Heart right ventricle (tissue), 16 donors: ENCODE measurements around the gene CCDC157. TPM values are rescaled to one million over a fixed set of nuclear protein-coding genes. Genes with fewer than 3 reads are reported as not detected.

Experiments
- ATAC-seq, 8 donors: fragments of 200-7000 bp; cut with Tn5 transposase; one replicate each; pipeline ENCODE4 v1.9.1; 2020; ENCODE audit warnings: mild to moderate bottlenecking in 8 of 8, moderate library complexity in 8 of 8, moderate number of reproducible peaks in 1 of 8
- DNase-seq, 2 donors: peaks; one replicate each; pipeline ENCODE4 v3.0.0-alpha.2; 2020
- H3K27ac ChIP-seq, 10 donors: fragments of 200-600 bp; sonication (generic) in 2 of 10; one replicate each; pipeline versions ENCODE4 v1.5.0 to v1.8.0; 2020 to 2022; ENCODE audit warnings: mild to moderate bottlenecking in 3 of 10
- H3K27me3 ChIP-seq, 7 donors: fragments of 200-600 bp; one replicate each; pipeline ENCODE4 v1.8.0; 2021 to 2022; ENCODE audit warnings: mild to moderate bottlenecking in 2 of 7
- H3K36me3 ChIP-seq, 9 donors: fragments of 200-600 bp; sonication (generic) in 1 of 9; one replicate each; pipeline versions ENCODE4 v1.5.0 to v1.8.0; 2020 to 2022; ENCODE audit warnings: mild to moderate bottlenecking in 2 of 9
- H3K4me1 ChIP-seq, 9 donors: fragments of 200-600 bp; sonication (generic) in 1 of 9; one replicate each; pipeline versions ENCODE4 v1.5.0 to v1.8.0; 2020 to 2022; ENCODE audit warnings: mild to moderate bottlenecking in 4 of 9
- H3K4me3 ChIP-seq, 10 donors: fragments of 200-600 bp; sonication (generic) in 2 of 10; one replicate each; pipeline versions ENCODE4 v1.5.0 to v1.8.0; 2020 to 2022; ENCODE audit warnings: mild to moderate bottlenecking in 7 of 10, moderate library complexity in 2 of 10
- H3K9me3 ChIP-seq, 11 donors: fragments of 200-600 bp in 10 of 11; sonication (generic) in 2 of 11; one replicate each; pipeline versions ENCODE4 v1.5.0 to v1.8.0; 2013 to 2022; ENCODE audit warnings: mild to moderate bottlenecking in 2 of 11, control low read depth in 1 of 11, moderate library complexity in 1 of 11
- CTCF ChIP-seq, 9 donors: fragments of 200-600 bp; sonication (generic) in 2 of 9; IDR thresholded peaks; one replicate each; pipeline versions ENCODE4 v1.5.0 to v1.8.0; 2021 to 2022; ENCODE audit warnings: antibody characterized with exemption in 9 of 9, mild to moderate bottlenecking in 5 of 9, moderate library complexity in 1 of 9
- WGBS, 2 donors: extraction: QIAGEN DNeasy Blood & Tissue Kit; methylation state at CpG; one replicate each; pipeline ENCODE4 v1.1.7; 2013; ENCODE audit warnings: inconsistent platforms in 1 of 2; 5-methylcytosine and 5-hydroxymethylcytosine counted together
- intact Hi-C, 10 donors: fragments of 100-400 bp; cut with DNase I; formaldehyde crosslinking; loops; one replicate each; pipeline versions ENCODE4 v1.11.1 to v1.14.2; 2022
- polyA plus RNA-seq, 2 donors: library from polyadenylated mRNA; stranded (reverse); fragments of 200-250 nt; gene quantifications; one replicate each; pipeline ENCODE4 v1.2.3, GENCODE V29; 2013
- total RNA-seq, 10 donors: library from RNA; stranded (reverse); fragmentation: NEBNext Ultra II Directional in 3 of 10; extraction: Animal tissue kit (Norgen Biotek cat#: 25700) in 3 of 10; gene quantifications; one replicate each; pipeline versions ENCODE4 v1.2.1 to v1.2.4, GENCODE V29; 2021 to 2023
- donor health status: Arrhythmogenic right ventricular cardiomyopathy.
- donor health status: ischemic (EF 13 %, LVEDD 7.1; RV severe dilation, severe dysfunction).
- donor health status: healthy with polysubstance abuse.
- donor health status: DM: no; HTN: yes; CAD: no.
- donor health status: DM: no; HTN: no; CAD: no.
- donor health status: ischemic (EF 25% LVEDD 6.9; RV normal size, moderate dysfunction).
- donor health status: ischemic (EF 25% LVEDD 5.7; RV mildly dilated, moderate dysfunction).
- donor health status: healthy.
- donor health status: DM: yes; HTN: yes; CAD: no.
- donor health status: Ischemic cardiomyopathy.
- donor health status: ischemic (EF 35%, LVEDD 5.7; RV mildly dilated, moderate dysfunction).
- donor health status: nonischemic (EF 11% LVEDD 7.7; RV severe dilation, severe dysfunction).
- donor health status: DM: yes; HTN: yes; CAD: no.
- donor health status: PGD.
- donor health status: ischemic (EF 29% LVEDD 5.4; RV normal size, mild dysfunction).
- donor health status: nonischemic (EF 23%, LVEDD 6.1; RV moderate dilation, normal function).

The CCDC157 gene
- total and polyA plus RNA-seq, 12 donors: 0.11 to 1.2 (median 0.91) TPM

GRCh38 chr22:30312053-30312452 lies 44.8 kb upstream of the CCDC157 start:
- ATAC-seq: no peak
- H3K36me3 ChIP-seq: peaks cover 0 to 5% (median 0%) of the 10 kb centered on the region in 9 donors
- H3K4me1 ChIP-seq: peaks cover 34 to 100% (median 84%) of the 10 kb centered on the region in 9 donors
- H3K27me3 ChIP-seq: no peaks in the 10 kb centered on the region
- DNase-seq: no peak
- intact Hi-C loops: no loop called here
- peak overlapping the region; percentile 22 to 92 (median 74) for H3K27ac ChIP-seq
- 91 to 93% methylated on average over 6 of the region's 6 CpGs for WGBS, 2 donors
- TF ChIP-seq CTCF (IDR thresholded peaks at IDR 0.05): no peak
- H3K9me3 ChIP-seq: no peaks in the 10 kb centered on the region
- H3K4me3 ChIP-seq: no peak overlapping the region

- H3K4me1 ChIP-seq: peaks cover 35 to 100% (median 76%) of the 10 kb centered on the region in 9 donors
- ATAC-seq (no peak), DNase-seq (no peak)
- H3K9me3 ChIP-seq: no peaks in the 10 kb centered on the region
- WGBS, 2 donors: 83 to 88% methylated on average over 5 to 6 of the region's 8 CpGs
- intact Hi-C loops: no loop called here
- peaks cover 0 to 5% (median 0%) of the 10 kb centered on the region in 9 donors for H3K36me3 ChIP-seq
- H3K27ac ChIP-seq: peak overlapping the region in 2 of 10 donors; percentile 4 to 8
- H3K4me3 ChIP-seq: no peak overlapping the region
- H3K27me3 ChIP-seq: no peaks in the 10 kb centered on the region
- no peak for TF ChIP-seq CTCF (IDR thresholded peaks at IDR 0.05)
Measured at GRCh38 chr22:30313527-30314363, 43.1 kb upstream of the CCDC157 start.

- H3K27ac ChIP-seq: peak overlapping the region in 3 of 10 donors; percentile 7 to 37 (median 9)
- H3K36me3 ChIP-seq: peaks cover 0 to 9% (median 0%) of the 10 kb centered on the region in 9 donors
- no peak for TF ChIP-seq CTCF (IDR thresholded peaks at IDR 0.05)
- ATAC-seq (no peak), DNase-seq (no peak)
- 73 to 82% methylated on average over 8 of the region's 8 CpGs for WGBS, 2 donors
- peaks cover 34 to 100% (median 76%) of the 10 kb centered on the region in 9 donors for H3K4me1 ChIP-seq
- no peak overlapping the region for H3K4me3 ChIP-seq
- H3K27me3 ChIP-seq: no peaks in the 10 kb centered on the region
- intact Hi-C loops: no loop called here
- no peaks in the 10 kb centered on the region for H3K9me3 ChIP-seq
Measured at GRCh38 chr22:30314915-30315314, 41.9 kb upstream of the CCDC157 start.

GRCh38 chr22:30315962-30316576 lies 40.7 kb upstream of the CCDC157 start:
- H3K27ac ChIP-seq: peak overlapping the region in 3 of 10 donors; percentile 9 to 37 (median 11)
- 90 to 92% methylated on average over 2 of the region's 2 CpGs for WGBS, 2 donors
- peaks cover 0 to 19% (median 0%) of the 10 kb centered on the region in 9 donors for H3K36me3 ChIP-seq
- no peaks in the 10 kb centered on the region for H3K9me3 ChIP-seq
- no peak for TF ChIP-seq CTCF (IDR thresholded peaks at IDR 0.05)
- DNase-seq (no peak), ATAC-seq (no peak)
- intact Hi-C loops: no loop called here
- H3K4me1 ChIP-seq: peaks cover 22 to 100% (median 76%) of the 10 kb centered on the region in 9 donors
- no peaks in the 10 kb centered on the region for H3K27me3 ChIP-seq
- H3K4me3 ChIP-seq: no peak overlapping the region
